NOMO-1 (cell line): ENCODE data around the gene BIN1.
"Not testable (repeated sequence)": the region's sequence is repeated elsewhere in the genome, so short reads cannot be mapped to it uniquely, and the experiment has no call there.

Source experiments
- DNase-seq, 2 experiments: peaks; one replicate each; lab custom pipeline; 2025; ENCODE audit not compliant: unreplicated experiment in 2 of 2; lab: John Stamatoyannopoulos, UW

BIN1 gene

DNA sequence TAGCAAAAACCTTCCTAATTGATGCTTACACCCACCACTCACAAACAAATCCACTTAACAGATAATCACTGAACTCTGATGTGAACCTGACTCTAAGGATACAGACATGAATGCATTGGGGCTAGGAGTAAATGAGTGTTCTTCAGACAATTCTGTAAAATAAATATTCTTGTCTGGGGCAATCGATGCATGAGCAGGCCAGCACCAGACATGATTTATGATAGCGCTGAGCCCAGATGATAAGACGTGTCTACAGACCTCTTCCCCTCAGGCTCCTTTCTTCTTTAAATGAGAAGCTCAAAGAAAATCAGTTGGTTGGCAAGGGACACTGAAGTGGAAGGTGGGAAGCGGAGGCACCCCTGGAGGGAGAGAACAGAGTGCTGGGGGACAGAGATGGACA is 27.3 kb upstream of the BIN1 start:
- DNase-seq: no peak

- DNase-seq: no peak
Measured at GRCh38 chr2:127133793-127134192, 26.8 kb upstream of the BIN1 start.

- no peak for DNase-seq
Measured at GRCh38 chr2:127130421-127130820, 23.5 kb upstream of the BIN1 start.

- no peak for DNase-seq
Measured at GRCh38 chr2:127129937-127130336, 23.0 kb upstream of the BIN1 start.

DNA sequence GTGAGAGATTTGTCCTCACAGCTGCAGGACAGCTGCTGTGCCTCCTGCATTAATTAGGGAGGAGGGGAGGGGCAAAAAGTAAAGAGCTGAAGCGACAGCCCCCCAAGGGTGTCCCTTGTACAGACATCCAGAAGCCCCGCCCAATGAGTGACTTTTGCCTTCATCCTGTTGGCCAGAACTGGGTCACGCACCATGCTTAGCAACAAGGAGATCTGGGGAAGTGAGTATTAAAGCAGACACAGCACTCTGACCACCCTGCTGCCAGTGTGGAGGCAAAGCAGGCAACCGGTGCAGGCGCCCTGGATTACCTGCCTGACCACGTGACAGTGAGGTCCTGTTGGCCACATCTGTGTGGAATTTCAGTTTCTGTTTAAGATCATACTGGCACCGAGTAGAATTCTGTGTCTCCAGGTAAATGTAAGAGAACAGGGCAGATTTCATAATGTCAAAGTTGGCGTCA is 21.5 kb upstream of the BIN1 start:
- peak in 1 of 2 experiments; percentile 19 for DNase-seq

GRCh38 chr2:127125821-127126220 is 18.9 kb upstream of the BIN1 start:
- no peak for DNase-seq

GRCh38 chr2:127124426-127124825 is 17.5 kb upstream of the BIN1 start:
- DNase-seq: no peak

DNA sequence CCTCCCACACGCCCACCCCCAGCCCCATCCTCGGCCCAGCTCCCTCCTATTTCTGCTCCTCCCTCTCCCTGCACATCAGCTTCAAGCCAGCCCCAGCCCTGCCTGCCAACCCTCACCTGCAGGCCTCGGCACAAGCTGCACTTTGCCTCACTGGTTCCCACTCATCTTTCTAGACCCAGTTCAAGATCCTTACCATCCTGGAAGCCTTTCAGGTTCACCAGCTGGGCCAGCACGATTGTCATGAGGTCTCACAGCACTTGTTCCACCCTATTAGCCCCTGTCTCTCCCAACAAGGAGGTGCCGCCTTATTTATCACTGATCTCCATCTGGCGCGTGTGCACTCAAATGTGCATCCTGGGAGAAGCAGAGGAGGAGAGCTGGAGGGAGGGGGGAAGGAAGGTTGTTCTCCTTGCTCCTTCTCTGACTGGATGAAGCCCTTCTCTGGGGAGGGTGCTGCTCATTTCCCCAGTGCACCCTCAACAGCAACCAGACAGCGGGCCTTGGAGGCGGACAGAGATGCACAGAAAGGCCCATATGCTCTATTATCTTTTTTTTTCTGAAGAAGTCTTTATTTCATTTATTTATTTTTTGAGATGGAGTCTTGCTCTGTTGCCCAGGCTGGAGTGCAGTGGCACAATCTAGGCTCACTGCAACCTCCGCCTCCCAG is 15.5 kb upstream of the BIN1 start:
- DNase-seq: no peak

DNA sequence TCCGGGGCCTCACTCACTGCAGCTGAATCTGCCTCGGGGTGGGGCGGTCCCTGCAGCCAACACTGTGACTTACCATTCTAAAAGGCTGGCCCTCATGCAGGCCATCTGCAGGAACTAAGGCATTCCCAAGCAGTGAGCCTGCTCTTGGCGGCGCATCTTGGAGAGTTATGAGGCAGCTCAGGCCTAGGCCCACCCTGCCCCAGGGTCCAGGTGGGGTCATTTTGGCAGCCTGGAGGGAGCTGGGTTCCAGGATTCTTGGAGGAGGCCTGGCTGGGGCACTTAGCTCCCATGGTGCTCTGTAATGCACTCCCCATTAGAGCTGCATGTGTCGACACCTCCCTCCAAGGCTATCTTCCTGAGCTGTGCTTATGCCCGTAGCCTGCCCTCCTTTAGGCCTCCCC is 14.8 kb upstream of the BIN1 start:
- no peak for DNase-seq

DNA sequence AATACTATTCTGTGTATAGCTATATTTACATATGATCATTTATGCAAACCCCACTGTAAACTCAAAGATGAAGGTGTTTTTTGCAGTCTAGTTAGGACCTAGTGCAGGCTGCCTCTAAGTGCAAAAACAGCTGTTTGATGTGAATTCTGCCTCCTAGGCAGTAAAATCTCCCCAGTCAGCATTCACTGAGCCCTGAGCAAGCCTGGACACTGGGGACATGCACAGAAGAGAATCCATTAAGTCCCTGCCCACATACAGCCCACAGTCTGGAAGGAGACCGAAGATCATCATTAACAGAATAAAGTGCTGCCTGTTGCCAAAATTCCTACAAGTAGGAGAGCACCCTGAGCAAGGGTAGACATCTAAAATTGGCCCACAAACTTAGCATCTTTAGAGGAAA is 14.4 kb upstream of the BIN1 start:
- no peak for DNase-seq

DNA sequence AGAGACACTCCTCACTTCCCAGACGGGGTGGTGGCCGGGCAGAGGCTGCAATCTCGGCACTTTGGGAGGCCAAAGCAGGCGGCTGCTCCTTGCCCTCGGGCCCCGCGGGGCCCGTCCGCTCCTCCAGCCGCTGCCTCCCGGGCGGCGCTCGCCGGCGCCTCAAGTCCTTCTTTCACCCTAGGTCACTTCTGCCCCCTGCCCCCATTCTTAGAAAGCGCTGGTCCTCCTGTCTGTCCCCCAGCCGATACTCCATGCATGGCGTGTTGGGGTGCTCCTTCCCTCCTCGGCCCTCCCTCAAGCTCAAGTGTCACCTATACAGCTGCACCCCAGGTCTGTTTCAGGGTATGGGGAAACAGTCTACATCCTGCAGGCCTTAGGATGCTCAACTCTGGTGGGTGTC is 13.5 kb upstream of the BIN1 start:
- DNase-seq: not testable (repeated sequence)

- DNase-seq: no peak
Measured at GRCh38 chr2:127118467-127118866, 11.5 kb upstream of the BIN1 start.

- DNase-seq: no peak
Measured at GRCh38 chr2:127118038-127118437, 11.1 kb upstream of the BIN1 start.

DNA sequence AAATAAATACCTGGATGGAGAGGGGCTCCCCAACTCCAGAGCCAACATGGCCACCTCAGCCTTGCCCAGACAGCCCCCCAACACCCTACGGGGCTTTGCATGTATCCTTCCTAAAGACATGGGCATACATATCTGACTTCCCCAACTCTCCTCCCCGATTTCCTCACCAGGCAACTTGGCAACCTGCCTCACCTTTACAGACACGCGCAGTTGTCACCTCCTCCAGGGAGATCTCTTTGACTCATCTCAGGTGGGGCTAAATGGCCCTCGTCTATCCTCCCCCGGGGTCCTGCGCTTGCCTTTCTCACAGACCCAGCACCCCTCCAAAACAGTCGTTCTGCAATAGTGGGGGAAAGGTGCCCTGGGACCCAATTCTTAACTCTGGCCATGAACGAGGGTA is 10.6 kb upstream of the BIN1 start:
- DNase-seq: no peak

GRCh38 chr2:127115471-127116199 is 8.7 kb upstream of the BIN1 start:
- no peak for DNase-seq

DNA sequence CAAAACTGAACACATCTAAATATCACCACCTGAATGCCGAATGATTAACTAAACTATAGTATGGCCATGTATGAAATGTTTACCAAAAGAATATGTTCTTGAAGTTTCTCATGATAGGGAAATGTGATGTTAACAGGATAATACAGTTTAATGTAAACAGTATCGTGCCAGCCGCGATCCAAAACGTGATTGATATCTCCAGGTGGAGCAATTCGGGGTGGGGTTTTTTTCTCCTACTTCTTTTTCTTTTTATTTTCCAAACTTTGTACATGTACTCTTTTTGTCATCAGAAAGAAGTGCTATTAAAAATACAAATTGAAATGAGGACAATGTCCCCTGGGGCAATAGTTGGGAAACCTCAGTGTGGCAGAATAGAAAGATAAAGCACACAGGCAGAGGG is 4.0 kb upstream of the BIN1 start:
- DNase-seq: no peak

GRCh38 chr2:127108090-127108523 is 1.2 kb upstream of the BIN1 start:
- no peak for DNase-seq

DNA sequence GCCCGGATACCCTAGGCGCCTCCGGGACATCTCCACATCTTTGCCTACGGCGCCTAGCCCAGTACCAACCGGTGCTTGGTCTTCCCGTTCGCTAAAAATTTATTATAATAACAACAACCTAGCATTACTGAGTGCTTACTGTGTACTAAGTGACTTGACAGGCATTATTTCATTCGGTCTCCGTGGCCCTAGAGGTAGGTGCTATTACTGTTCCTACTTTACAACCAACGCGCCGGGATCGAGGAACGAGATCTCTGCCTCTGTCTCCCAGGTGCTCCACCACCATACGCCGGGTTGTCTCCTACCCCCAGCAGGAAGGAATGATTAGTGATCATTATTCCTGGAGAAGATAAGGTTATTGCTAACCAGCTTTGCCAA is 657 bp upstream of the BIN1 start:
- no peak for DNase-seq

GRCh38 chr2:127106457-127106990 is 430 bp downstream of the BIN1 start:
- DNase-seq: no peak

DNA sequence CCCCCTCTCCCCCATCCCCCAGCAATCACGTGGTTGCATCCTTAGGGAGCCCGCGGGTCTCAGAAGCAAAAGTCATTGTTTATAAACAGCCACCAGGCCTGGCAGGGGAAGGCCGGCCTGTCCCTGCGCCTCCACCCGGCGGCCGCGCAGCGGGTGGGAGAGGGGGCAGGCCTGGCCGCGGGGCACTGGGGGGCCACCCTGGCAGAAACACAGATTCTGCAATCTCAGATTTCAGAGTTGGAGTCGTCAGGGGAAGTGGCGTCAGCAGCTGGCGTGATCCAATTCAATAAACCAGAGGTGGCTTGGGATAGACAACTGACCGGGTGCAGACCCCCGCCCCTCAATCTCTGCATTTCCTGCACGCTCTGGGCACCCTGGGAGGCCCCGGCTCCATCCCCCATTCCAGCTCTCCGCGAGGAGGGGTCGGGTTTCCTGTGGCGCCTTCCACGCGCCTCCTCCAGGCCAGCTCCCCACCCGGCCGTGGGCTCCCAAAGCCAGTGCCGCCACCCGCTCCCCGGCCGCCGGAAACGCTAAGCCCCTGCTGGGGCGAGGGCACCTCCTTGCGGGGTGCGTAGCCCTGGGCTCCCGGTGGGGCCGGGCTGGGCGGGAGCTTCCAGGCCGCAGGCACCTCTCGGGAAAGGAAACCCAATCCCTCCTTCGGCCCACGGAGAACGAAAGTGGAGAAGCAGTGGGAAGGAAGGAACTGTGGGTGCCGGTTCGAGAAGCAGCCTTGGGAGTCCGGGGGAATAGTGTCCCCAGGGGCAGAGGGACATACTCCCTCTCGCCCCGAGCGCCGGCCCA is 1.1 kb downstream of the BIN1 start:
- no peak for DNase-seq

DNA sequence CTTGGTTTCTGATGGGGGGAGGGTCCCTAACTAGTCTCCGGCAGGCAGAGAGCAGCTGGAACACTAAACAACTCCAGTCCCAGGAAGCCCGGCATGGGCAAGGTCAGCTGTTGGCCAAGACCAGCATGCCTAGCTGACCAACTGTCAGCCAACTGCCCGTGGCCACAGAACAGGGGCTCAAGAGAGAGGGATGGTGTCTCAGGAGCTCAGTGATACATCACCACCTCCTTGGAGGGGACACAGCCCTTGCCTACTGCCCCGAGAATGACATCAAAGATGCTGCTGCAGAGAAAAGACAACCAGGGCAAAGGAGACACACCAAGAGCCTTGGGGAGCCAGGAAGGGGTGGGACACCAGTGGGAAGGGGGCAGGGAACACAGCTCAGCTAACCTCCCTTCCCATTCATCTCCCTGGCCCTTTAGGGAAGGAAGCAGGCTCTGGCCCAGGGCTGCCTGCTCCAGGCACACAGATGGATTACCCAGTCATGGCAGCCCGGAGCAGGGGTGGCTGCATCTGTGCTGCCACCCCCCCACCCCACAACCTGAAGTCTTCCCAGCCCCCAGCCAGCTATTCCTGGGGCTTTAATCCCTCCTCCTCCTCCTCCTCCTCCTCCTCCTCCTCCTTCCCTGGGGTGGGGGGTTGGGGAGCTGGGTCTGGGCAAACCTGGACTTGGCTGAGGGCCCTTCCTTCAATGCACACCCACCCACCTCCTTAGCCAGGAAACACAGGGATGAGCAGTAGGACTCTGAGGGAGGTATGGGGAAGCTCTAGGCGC is 1.9 kb downstream of the BIN1 start:
- DNase-seq: no peak
